GM21717 (cell line): ENCODE measurements around the gene ATF7.

Experiments used
- ATAC-seq: cut with Tn5 transposase; IDR thresholded peaks from one replicate; pipeline ENCODE4 v1.9.1; 2021; ENCODE audit warnings: mild to moderate bottlenecking, moderate library complexity; ENCODE audit not compliant: unreplicated experiment

The ATF7 gene

DNA sequence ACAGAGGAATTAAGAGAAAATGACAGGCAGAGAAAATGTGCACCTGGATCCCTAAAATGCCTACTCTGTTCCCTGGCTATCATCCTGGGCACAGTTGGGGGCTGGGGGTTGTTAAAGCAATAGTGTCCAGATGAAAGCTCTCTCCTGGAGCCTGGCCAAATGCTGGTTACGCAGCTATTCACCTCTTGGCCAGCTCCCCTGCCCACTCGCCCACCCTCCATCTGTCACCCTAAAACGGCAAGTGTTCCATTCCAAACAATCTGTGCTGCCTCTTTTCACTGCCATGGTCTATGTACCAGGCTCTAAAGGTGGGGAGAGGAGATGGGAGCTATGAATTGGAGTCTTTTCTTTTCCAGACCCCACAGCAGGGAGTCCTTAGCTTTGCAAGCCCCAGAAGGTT, 94.2 kb downstream of the ATF7 start:
- no peak for ATAC-seq

DNA sequence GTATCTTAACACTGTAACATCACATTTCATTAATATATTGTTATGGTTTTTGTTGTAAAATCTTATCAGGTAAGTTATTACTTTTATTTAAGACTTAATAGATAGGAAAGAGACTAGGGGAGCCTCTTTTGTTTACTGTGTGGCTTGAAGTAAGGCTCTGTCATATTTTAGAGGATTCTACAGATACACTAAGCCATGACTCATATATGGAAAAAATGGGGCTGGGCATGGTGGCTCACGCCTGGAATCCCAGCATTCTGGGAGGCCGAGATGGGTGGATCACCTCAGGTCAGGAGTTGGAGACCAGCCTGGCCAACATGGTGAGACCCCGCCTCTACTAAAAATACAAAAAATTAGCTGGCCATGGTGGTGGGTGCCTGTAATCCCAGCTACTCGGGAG, 95.3 kb downstream of the ATF7 start:
- ATAC-seq = no peak

DNA sequence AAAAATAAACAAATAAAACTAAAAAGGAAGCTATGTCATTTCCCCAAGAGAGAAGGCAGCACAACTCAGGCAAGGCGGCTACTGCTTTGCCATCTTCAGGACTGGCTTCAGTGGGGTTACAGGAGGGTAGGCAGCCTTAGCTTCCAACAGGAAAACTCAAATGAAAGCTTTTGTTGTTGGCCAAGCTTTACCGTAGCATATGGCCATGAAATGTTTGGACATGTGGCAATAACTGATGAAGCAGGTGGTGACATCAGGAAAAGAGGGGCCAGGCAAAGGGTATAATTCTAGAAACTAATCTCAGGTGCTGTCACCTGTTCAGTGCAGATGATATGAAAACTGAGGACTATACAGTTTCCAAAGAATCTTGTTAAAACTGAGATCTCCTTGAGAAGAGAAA, 96.1 kb downstream of the ATF7 start:
- no peak for ATAC-seq

DNA sequence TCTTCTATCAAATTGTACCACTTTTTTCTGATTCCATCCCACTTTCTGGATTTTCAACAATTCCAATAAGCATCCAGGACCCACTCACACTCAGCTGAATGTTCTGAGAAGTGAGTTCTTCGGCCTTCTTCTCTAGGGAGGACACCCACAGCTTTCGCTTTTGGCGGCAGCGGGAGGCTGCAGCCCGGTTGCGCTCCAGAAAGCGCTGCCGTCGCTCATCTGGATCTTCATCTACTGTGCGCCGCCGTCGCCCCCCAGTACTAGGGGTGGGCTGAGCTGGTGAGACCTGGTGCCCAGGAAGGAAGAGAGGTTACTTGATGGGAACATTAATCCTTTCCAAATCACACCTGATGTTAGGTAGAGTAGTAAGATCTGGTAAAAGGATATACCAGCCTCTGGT, 101.7 kb downstream of the ATF7 start:
- ATAC-seq = no peak

DNA sequence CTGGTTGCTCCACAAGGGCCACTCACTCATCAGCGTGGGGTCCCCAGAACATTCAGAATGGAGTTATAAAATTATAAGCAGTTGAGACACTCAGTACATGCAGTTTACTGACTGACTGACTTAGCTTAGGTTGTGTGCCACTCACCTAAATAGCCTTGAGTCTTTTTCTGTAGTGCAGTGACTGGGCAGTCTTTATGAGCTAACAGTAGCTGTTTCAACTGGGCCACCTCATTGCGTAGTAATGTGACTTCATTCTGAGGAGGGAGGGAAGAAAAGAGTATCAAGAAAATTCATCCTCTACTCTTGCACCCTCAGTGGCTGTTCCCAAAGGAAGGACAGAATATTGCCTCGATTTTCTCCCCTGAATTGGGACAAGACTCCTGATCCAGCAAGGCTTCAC, 103.1 kb downstream of the ATF7 start:
- ATAC-seq = no peak

GRCh38 chr12:53518381-53518780, 107.8 kb downstream of the ATF7 start:
- no peak for ATAC-seq

GRCh38 chr12:53516758-53517455, 109.3 kb downstream of the ATF7 start:
- ATAC-seq = no peak

- no peak for ATAC-seq
Observed at GRCh38 chr12:53515291-53515680, 110.9 kb downstream of the ATF7 start.

DNA sequence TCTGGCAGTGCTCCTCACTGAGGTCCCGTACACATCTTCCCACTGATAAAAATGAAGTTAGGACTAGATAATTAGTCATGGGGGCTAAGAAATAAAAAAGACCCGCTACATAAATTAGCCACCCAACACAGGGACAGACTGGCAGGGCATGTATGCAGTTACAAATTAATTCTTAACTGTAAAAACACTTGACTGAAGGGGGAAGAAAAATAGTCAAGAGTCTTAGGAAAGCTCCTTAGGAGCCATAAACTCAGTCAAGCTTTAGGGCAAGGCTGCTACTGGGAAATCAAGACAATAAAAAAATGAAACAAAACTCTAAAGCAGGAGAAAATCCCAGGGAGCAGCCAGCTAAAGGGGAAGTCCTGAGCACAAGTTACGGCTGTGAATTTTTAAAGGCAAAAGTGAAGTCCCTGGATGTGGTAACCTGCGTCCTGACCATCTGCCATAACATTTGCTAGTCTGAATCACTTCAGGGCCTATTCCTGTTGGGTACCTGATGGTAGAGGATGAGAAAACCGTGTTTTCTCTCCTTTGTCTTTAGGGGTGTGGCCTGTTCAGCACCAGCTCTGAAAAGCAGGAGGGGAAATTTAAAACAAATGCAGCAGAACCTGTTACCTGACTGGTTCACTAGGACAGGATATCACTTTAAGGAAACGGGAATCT, 111.4 kb downstream of the ATF7 start:
- no peak for ATAC-seq

DNA sequence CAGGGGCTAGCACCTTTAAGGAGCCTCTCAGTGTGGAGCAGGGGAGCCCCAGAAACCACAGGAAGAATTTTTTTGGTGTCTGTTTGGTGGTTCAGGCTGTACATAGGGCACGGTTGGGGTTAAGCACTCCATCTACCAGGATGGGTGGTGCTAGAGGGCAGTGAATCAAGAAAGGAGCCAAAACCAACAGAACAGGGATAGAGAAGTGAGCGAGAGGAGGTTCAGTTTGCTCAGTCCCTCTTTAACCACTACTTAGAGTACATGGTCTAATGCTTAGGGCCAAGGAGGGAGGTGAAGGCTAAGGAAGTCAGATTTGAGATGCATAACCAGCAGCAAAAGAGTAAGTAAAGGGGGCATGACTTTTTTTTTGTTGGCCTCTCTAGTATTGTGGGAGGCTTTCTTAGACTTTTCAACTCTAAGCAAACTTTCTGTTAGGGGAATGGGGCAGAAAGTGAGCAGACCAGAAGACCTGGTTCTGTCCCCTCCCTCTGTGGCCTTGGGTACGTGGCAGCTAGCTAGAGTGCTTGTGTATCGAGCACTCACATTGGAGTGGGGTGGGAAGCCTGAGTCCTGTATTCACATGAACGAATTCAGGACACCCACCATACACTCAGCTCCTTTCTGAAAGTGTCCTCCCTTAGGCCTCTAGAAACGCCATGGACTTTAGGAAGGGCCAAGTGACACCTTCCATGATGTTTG, 112.3 kb downstream of the ATF7 start:
- no peak for ATAC-seq

- no peak for ATAC-seq
Observed at GRCh38 chr12:53510181-53510812, 115.9 kb downstream of the ATF7 start.

DNA sequence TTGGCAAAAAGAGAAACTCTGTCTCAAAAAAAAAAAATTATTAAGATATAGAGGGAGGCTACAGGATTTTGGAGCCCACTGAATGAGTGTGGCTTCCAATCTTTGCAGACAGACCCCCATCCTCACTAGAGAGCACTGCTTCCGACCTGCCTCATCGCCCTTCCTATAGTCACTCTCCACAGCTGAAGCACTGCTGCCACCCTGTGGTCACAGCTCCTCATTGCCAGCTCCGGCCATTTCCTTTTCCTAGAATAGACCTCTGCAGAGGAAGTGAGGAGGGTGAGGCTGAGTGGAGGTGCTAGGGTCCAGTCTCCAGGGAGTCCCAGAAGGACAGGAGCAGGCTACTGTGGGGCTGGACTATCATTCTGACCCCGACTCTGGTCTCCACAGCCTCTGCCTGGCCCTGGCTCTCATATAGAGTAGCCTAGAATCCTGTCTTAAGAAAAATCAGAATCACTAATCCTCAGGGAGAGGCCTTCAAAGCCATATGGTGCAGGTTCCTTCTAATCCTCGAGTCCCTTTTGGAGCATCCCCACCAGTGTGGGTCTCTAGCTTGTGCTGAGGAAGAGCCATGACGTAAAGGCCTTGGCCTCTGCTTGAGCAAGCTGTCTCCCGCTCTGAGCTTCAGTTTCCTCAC, 117.5 kb downstream of the ATF7 start:
- ATAC-seq = peak; percentile 62

- no peak for ATAC-seq
Observed at GRCh38 chr12:53507603-53507885, 118.6 kb downstream of the ATF7 start.

DNA sequence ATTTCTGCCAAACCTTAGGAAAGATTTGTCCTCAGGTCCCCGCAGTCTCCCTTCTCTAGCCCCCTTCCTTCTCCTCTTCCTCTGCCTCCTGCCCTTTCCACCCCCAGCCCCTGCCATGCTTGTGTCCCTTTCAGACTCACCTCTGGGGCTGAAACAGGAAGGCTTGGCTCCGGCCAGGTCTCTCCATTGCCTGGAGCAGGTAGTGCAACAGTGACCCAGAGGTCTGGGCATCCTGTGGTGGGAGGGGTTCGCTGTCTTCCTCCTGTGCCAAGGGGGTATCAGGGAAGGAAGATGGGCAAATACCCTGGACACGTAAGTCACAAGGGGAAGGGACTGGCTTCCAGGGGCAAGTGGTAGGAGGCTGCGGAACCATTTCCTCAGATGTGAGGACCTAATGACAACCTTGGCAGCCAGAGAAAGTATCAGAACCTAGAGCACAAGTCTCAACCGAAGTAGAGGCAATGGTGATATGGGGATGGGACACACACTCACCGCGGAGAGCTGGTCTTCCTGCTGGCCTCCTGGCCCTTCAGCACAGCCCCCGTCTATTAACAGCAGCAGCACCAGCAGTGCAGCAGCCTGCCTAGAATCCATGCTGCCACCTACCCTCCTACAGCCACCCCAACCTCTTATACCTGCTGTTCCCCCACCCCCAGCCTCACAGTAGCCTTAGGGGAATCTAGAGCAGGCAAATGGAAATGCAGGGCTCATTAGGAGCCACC, 119.1 kb downstream of the ATF7 start, which contains the start of gene NPFF:
NPFF (minus strand) TSS at position 604 of the 722 bp plus-strand sequence; CDS start at position 594, 10 bp downstream.
- ATAC-seq = no peak

DNA sequence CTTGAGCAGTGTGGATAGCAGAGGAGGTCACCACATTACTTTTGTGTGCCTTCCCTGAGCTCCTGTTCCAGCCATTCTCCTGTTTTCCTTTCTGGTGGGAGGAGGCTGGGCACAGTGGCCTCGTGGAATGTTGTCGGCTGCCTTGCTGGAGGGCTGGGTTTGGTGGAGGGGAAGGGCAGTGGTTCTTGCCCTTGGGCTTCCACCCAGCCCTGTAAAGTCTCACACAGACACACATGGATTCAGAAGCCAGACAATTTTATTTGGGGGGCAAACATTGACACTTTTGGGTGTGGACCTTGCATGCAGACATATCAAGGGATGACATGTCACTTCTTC, 119.8 kb downstream of the ATF7 start:
- no peak for ATAC-seq

DNA sequence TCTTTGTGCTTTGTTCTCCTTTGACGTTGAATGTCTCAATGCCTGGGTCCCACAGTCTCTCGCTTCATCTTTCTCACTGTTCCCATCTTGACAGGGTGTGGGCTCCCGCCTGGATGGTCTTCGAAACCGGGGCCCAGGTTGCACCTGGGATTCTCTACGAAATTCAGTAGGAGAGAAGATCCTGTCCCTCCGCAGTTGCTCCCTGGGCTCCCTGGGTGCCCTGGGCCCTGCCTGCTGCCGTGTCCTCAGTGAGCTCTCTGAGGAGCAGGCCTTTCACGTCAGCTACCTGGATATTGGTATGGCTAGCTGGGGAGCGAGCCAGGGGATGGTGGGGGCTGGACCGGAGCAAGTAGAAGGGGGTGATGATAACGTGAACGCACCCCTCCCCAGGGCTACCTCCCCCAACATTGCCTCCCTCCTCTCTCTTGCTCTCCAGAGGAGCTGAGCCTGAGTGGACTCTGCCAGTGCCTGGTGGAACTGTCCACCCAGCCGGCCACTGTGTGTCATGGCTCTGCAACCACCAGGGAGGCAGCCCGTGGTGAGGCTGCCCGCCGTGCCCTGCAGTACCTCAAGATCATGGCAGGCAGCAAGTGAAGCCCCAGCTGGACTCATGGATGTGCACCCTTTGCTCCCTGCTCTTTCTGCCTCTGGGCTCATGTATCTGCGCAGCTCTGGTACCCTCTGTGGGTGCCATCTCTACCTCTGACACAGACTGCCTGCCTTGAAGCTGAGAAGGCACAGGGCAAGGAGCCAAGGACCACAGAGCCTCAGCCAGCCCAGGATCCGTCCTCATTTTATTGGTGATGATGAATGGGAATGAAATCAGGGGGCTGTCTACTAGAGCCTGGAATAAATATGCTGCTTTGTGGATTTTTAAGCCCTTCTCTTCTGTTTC, 120.4 kb downstream of the ATF7 start:
- no peak for ATAC-seq

GRCh38 chr12:53505086-53505485, 121.1 kb downstream of the ATF7 start:
- ATAC-seq = no peak

DNA sequence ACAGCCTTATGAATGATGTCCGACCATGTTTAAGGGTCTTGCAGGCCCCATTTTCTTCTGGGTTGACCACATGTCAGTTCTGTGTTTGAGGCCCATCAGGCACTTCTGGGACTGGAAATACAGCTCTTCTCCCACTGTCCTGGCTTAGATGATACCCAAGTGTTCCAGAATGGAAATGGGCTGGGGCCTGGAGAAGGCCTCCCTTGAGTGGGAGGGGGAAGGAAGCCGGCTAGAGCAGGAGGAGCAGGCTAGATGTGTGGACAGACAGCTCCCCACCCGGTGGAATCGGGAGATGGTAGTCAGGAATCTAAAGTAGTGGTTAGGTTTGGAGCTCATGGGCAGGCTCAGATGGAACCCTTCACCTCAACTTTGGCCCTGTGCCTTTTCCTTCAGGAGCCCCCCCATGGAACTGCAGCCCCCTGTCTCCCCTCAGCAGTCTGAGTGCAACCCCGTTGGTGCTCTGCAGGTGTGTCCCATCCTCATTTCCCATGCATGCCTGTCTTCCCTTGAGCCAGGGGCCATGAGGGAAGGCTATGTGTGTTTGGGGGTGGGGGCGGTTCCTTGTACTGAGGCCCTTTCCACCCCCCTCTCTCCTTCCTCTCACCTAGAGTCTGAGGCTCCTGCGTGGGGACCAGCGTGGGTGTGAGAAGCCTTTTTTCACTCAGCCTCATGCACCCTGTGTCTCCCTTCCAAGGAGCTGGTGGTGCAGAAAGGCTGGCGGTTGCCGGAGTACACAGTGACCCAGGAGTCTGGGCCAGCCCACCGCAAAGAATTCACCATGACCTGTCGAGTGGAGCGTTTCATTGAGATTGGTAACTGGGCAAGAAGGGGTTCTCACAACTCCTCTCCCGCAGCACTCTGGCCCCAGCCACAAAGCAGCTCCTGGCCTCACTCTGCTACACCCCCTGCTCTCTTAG, 121.9 kb downstream of the ATF7 start:
- ATAC-seq = no peak
